Measurements from ENCODE around the gene TTC7B. TPM values are rescaled to one million over a fixed set of nuclear protein-coding genes. Genes with fewer than 3 reads are reported as not detected.

The TTC7B gene
- total and polyA plus RNA-seq, 2 of the 8 experiments (the other 6 are each of a cell fraction or from before 2014, with no cell fraction given) = 23.7 to 34.0 TPM

GRCh38 chr14:90696720-90697119 lies 119.5 kb downstream of the TTC7B start:
- Histone ChIP-seq H3K23me2 (ENCODE audit: low read depth, low read length) (no peaks in the 10 kb centered on the region), H3K79me2 (ENCODE audit: control insufficient read depth in 1 of 2, insufficient read depth in 2 of 2, low read length in 2 of 2) (no peaks in the 10 kb centered on the region), H3K14ac (ENCODE audit: insufficient read length) (no peak overlapping the region), H2AFZ (ENCODE audit: low read length) (no peak overlapping the region), H3K4ac (replicated peaks; ENCODE audit: insufficient read length, low read depth, low read length) (no peak overlapping the region), H2BK12ac (ENCODE audit: low read depth, low read length) (no peak overlapping the region), H2BK15ac (ENCODE audit: low read length) (no peak overlapping the region), H3K18ac (ENCODE audit: extremely low read depth, low read length) (no peak overlapping the region), H3K56ac (replicated peaks; ENCODE audit: insufficient read length, low read depth, low read length) (no peak overlapping the region), H3K4me2 (ENCODE audit: insufficient read depth in 1 of 2, low read depth in 2 of 2, low read length in 2 of 2) (no peak overlapping the region), H4K8ac (ENCODE audit: extremely low read depth, insufficient read depth, low read length) (no peak overlapping the region), H4K91ac (replicated peaks; ENCODE audit: insufficient read length, low read length) (no peak overlapping the region), H3K79me1 (ENCODE audit: low read depth, low read length) (no peaks in the 10 kb centered on the region), H2BK120ac (replicated peaks; ENCODE audit: low read depth, low read length) (no peak overlapping the region), H4K20me1 (replicated peaks in 1 of 2; ENCODE audit: control insufficient read depth in 1 of 2, insufficient read depth in 2 of 2, low read length in 2 of 2) (no peaks in the 10 kb centered on the region), H3K36me3 (ENCODE audit: control insufficient read depth in 2 of 4, insufficient read depth in 4 of 4, low read length in 3 of 4) (no peaks in the 10 kb centered on the region), H3K23ac (ENCODE audit: insufficient read length) (no peak overlapping the region), H3K4me1 (replicated peaks in 1 of 4; ENCODE audit: control insufficient read depth in 3 of 4, insufficient read depth in 4 of 4, low read length in 3 of 4) (peaks cover 0 to 4% (median 0%) of the 10 kb centered on the region in 4 experiments; a peak in 2 of 7 replicates), H3K27ac (ENCODE audit: low read depth, low read length) (no peak overlapping the region), H4K5ac (ENCODE audit: insufficient read length, low read depth, low read length) (no peak overlapping the region), H2BK5ac (ENCODE audit: low read depth, low read length) (no peak overlapping the region), H3K27me3 (replicated peaks in 1 of 4; ENCODE audit: control insufficient read depth in 3 of 4, extremely low read depth in 1 of 4, insufficient read depth in 3 of 4, low read length in 3 of 4) (no peaks in the 10 kb centered on the region), H3K9ac (replicated peaks in 1 of 4; ENCODE audit: extremely low read depth in 1 of 4, low read depth in 3 of 4, low read length in 3 of 4) (no peak overlapping the region), H2AK5ac (ENCODE audit: low read depth, low read length) (no peak overlapping the region), H2BK20ac (ENCODE audit: low read length) (no peak overlapping the region), H3K4me3 (ENCODE audit: extremely low read depth in 1 of 4, insufficient read depth in 2 of 4, low read depth in 3 of 4, low read length in 4 of 4) (no peak overlapping the region), H3K9me3 (ENCODE audit: insufficient read depth in 2 of 2, low read depth in 1 of 2, low read length in 1 of 2) (no peaks in the 10 kb centered on the region)
- DNase-seq (ENCODE audit: low read depth in 1 of 2, low spot score in 2 of 2) (no peak), FAIRE-seq (no peak)
- WGBS, 2 experiments (ENCODE audit: extremely low coverage in 1 of 2, insufficient coverage in 1 of 2, insufficient read length in 1 of 2, insufficient replicate concordance in 2 of 2, low coverage in 1 of 2, low lambda C conversion rate in 2 of 2, missing lambda C conversion rate in 1 of 2) = 91% methylated on average over 4 of the region's 4 CpGs; no CpG with 5 or more reads in 1 of the 2 experiments
- TF ChIP-seq CBX5 (IDR thresholded peaks at IDR 0.05; ENCODE audit: low read depth, low read length) (no peak), SP1 (IDR thresholded peaks at IDR 0.05; ENCODE audit: low read depth, low read length) (no peak)
- CTCF ChIA-PET (ENCODE audit: partially characterized antibody) = interaction anchor here (0.7 to 4.1 kb wide), 76 partner anchors 9 to 723 kb away, joined by 3 to 45 read pairs (median 5); no protein-coding TSS in a partner anchor
- POLR2A ChIA-PET (ENCODE audit: partially characterized antibody) = interaction anchor here (0.8 to 2.0 kb wide), 6 partner anchors 14 to 301 kb away, joined by 3 to 5 read pairs (median 4); partner anchors contain the start of gene CALM1
